Suprapubic skin (tissue), 4 donors: ENCODE measurements around the gene ST7. TPM values are rescaled to one million over a fixed set of nuclear protein-coding genes. Genes with fewer than 3 reads are reported as not detected.

ENCODE experiments used
- DNase-seq, 2 donors: peaks; one replicate each; pipeline ENCODE4 v3.0.0-alpha.2; 2019; ENCODE audit warnings: low spot score in 2 of 2
- H3K27ac ChIP-seq: fragments of 200-600 bp; sonication (generic); one replicate; pipeline ENCODE4 v1.5.1; 2019
- H3K27me3 ChIP-seq: fragments of 200-600 bp; sonication (generic); one replicate; pipeline ENCODE4 v1.5.1; 2019
- H3K36me3 ChIP-seq: fragments of 200-600 bp; sonication (generic); one replicate; pipeline ENCODE4 v1.5.1; 2019
- H3K4me1 ChIP-seq: fragments of 200-600 bp; sonication (generic); one replicate; pipeline ENCODE4 v1.5.1; 2019
- H3K4me3 ChIP-seq: fragments of 200-600 bp; sonication (generic); one replicate; pipeline ENCODE4 v1.5.1; 2019; ENCODE audit warnings: mild to moderate bottlenecking
- H3K9me3 ChIP-seq: fragments of 200-600 bp; sonication (generic); one replicate; pipeline ENCODE4 v1.5.1; 2019
- CTCF ChIP-seq, 2 donors: fragments of 200-600 bp in 1 of 2; fragments of 450-650 bp in 1 of 2; sonication (generic) in 1 of 2; IDR thresholded peaks; one replicate each; pipeline ENCODE4 v1.5.1; 2016 to 2019; ENCODE audit warnings: antibody characterized with exemption in 2 of 2, mild to moderate bottlenecking in 1 of 2, moderate library complexity in 1 of 2
- EP300 ChIP-seq: sonication (generic); formaldehyde crosslinking; IDR thresholded peaks from one replicate; pipeline ENCODE4 v1.6.1; 2017; ENCODE audit warnings: antibody characterized with exemption
- POLR2A ChIP-seq, 2 donors: fragments of 450-650 bp; IDR thresholded peaks; one replicate each; pipeline ENCODE4 v1.6.1; 2017; ENCODE audit warnings: antibody characterized with exemption in 2 of 2, mild to moderate bottlenecking in 2 of 2, moderate library complexity in 2 of 2
- POLR2AphosphoS5 ChIP-seq, 3 donors: sonication (generic); formaldehyde crosslinking; IDR thresholded peaks; one replicate each; pipeline ENCODE4 v1.6.1; 2017; ENCODE audit warnings: antibody characterized with exemption in 3 of 3
- WGBS: methylation state at CpG from one replicate; pipeline ENCODE4 v1.1.5; 2018; 5-methylcytosine and 5-hydroxymethylcytosine counted together
- total RNA-seq, 4 donors: library from RNA; depleted of rRNA; stranded (reverse); fragments of >200 nt; gene quantifications; one replicate each; pipeline ENCODE4 v1.1.0, GENCODE V29; 2016

The ST7 gene
- total RNA-seq, 4 donors from 2014 or later = 13.1 to 28.2 (median 18.6) TPM

- 92% methylated on average over 2 of the region's 2 CpGs for WGBS
- H3K4me3 ChIP-seq = no peak overlapping the region
- H3K27ac ChIP-seq = no peak overlapping the region
- no peaks in the 10 kb centered on the region for H3K4me1 ChIP-seq
- H3K9me3 ChIP-seq = no peaks in the 10 kb centered on the region
- no peaks in the 10 kb centered on the region for H3K27me3 ChIP-seq
- no peak for DNase-seq
- peaks cover 17% of the 10 kb centered on the region for H3K36me3 ChIP-seq
- TF ChIP-seq POLR2A (IDR thresholded peaks at IDR 0.05) (no peak), POLR2AphosphoS5 (IDR thresholded peaks at IDR 0.05) (no peak), EP300 (no peak), CTCF (IDR thresholded peaks at IDR 0.05) (no peak)
Measured at GRCh38 chr7:117172283-117172682, 219.0 kb downstream of the ST7 start.

- no peaks in the 10 kb centered on the region for H3K9me3 ChIP-seq
- no peak overlapping the region for H3K4me3 ChIP-seq
- TF ChIP-seq POLR2AphosphoS5 (IDR thresholded peaks at IDR 0.05) = no peak
- TF ChIP-seq CTCF (IDR thresholded peaks at IDR 0.05) = no peak
- no peak for TF ChIP-seq EP300
- TF ChIP-seq POLR2A (IDR thresholded peaks at IDR 0.05) = no peak
- no peak overlapping the region for H3K27ac ChIP-seq
- H3K27me3 ChIP-seq = no peaks in the 10 kb centered on the region
- H3K4me1 ChIP-seq = no peaks in the 10 kb centered on the region
- H3K36me3 ChIP-seq = peaks cover 17% of the 10 kb centered on the region
- DNase-seq = no peak
- 82% methylated on average over 6 of the region's 6 CpGs for WGBS
Measured at GRCh38 chr7:117173035-117173770, 219.9 kb downstream of the ST7 start.

GRCh38 chr7:117176206-117176605, 222.9 kb downstream of the ST7 start:
- H3K9me3 ChIP-seq = no peaks in the 10 kb centered on the region
- DNase-seq = no peak
- WGBS = 41% methylated on average over 2 of the region's 2 CpGs
- H3K27ac ChIP-seq = no peak overlapping the region
- TF ChIP-seq CTCF (IDR thresholded peaks at IDR 0.05) (no peak), POLR2A (IDR thresholded peaks at IDR 0.05) (no peak), POLR2AphosphoS5 (IDR thresholded peaks at IDR 0.05) (no peak), EP300 (no peak)
- no peak overlapping the region for H3K4me3 ChIP-seq
- no peaks in the 10 kb centered on the region for H3K27me3 ChIP-seq
- no peaks in the 10 kb centered on the region for H3K4me1 ChIP-seq
- peaks cover 13% of the 10 kb centered on the region for H3K36me3 ChIP-seq

- Histone ChIP-seq H3K4me1 (no peaks in the 10 kb centered on the region), H3K27ac (no peak overlapping the region), H3K36me3 (no peaks in the 10 kb centered on the region), H3K27me3 (no peaks in the 10 kb centered on the region), H3K9me3 (no peaks in the 10 kb centered on the region), H3K4me3 (no peak overlapping the region)
- TF ChIP-seq CTCF (IDR thresholded peaks at IDR 0.05) (no peak), EP300 (no peak), POLR2A (IDR thresholded peaks at IDR 0.05) (no peak), POLR2AphosphoS5 (IDR thresholded peaks at IDR 0.05) (no peak)
- DNase-seq = no peak
- 73% methylated on average over 2 of the region's 2 CpGs for WGBS
Measured at GRCh38 chr7:117178600-117178999, 225.3 kb downstream of the ST7 start.

- H3K4me1 ChIP-seq = no peaks in the 10 kb centered on the region
- no peaks in the 10 kb centered on the region for H3K9me3 ChIP-seq
- H3K27ac ChIP-seq = no peak overlapping the region
- DNase-seq = no peak
- WGBS = 86% methylated on average over 2 of the region's 2 CpGs
- no peak overlapping the region for H3K4me3 ChIP-seq
- H3K27me3 ChIP-seq = no peaks in the 10 kb centered on the region
- no peaks in the 10 kb centered on the region for H3K36me3 ChIP-seq
- TF ChIP-seq POLR2AphosphoS5 (IDR thresholded peaks at IDR 0.05) = no peak
- TF ChIP-seq POLR2A (IDR thresholded peaks at IDR 0.05) = no peak
- TF ChIP-seq CTCF (IDR thresholded peaks at IDR 0.05) = no peak
- TF ChIP-seq EP300 = no peak
Measured at GRCh38 chr7:117179701-117180100, 226.4 kb downstream of the ST7 start.
